ENCODE data around the gene FNDC3B.

Gene FNDC3B

DNA sequence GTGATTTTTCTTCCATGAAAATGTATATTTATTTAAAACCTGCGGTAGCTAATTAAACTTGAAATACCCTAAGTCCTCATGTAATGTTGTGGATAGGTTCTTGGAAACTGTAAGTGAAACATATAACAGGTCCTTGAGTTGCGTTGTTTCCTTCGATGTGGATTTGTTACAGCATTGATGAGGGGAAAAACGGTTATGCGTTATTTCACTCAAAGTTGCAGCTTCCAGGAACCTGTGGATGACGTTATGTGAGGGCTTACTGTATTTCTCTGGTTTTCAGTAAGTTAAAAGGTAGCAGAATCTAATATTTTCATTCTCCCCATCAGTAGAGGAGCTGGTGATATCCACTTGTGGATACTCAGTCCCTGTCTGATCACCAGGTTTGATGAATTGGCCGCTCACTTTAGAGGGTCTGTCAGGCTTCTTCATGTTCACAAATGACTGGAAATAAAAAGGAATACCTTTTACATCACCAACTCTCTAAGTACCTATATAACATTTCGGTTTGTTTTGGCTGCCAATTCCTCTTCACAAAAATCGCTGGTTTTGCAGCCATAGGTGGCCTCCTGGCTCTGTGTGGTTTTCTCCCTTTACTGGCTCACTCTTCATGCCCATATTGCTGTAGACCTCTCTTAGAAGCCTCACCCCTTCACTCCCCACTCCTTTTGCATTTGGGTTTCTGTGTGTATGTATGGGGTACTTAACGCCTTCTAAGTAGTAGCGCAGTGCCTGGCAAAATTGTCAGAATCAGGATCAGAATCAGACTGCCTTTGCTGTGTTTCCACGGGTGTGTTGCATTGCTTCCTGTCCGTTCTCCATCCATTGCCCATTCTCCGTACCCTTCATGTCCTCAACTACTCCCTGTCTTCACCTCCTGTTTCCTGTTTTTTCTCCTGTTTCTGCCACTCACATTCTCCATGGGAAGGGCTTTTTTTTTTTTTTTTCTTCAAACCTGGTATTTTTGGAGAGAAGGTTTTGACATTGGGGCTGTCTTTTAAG, 112.6 kb downstream of the FNDC3B start:
- H3K79me2 ChIP-seq (ENCODE audit: insufficient read depth, low read length): no peaks in the 10 kb centered on the region
- no peaks in the 10 kb centered on the region for H3F3A ChIP-seq (ENCODE audit: insufficient read depth)

DNA sequence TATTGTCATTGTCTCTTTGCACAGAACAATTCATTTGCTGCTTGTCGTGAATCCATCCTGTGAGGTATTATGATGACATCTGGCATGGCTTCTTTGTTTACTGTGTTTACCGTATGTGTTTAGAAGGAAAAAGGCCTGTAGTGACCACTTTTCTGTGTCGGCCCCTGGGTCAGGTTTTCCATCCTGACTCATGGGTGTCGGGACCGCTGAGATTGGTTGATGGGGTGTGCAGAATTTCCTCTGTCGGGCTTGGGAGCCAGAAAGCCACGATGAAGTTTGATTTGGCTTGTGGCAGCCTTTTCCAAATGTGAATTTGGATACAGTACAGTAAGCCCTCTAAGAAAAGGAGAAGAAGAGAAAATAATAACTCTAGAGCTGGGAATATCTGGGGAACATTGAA, 113.5 kb downstream of the FNDC3B start:
- Histone ChIP-seq H3K4me3 (ENCODE audit: insufficient read depth, low read length, poor library complexity, severe bottlenecking) (no peak overlapping the region), H3K79me2 (ENCODE audit: insufficient read depth, low read length) (no peaks in the 10 kb centered on the region), H3F3A (ENCODE audit: insufficient read depth) (no peaks in the 10 kb centered on the region), H3K36me3 (ENCODE audit: low read length) (no peaks in the 10 kb centered on the region), H4K20me1 (ENCODE audit: low read depth, low read length) (no peaks in the 10 kb centered on the region), H3K9ac (ENCODE audit: low read length) (no peak overlapping the region), H3K27ac (ENCODE audit: low read depth, low read length) (no peak overlapping the region), H3K9me2 (replicated peaks; ENCODE audit: insufficient read depth, low read length) (no peaks in the 10 kb centered on the region), H3K4me2 (ENCODE audit: low read depth, low read length, poor library complexity, severe bottlenecking) (no peak overlapping the region), H3K9me3 (ENCODE audit: insufficient read depth, low read length) (no peaks in the 10 kb centered on the region), H3K27me3 (ENCODE audit: low read length) (no peaks in the 10 kb centered on the region), H2AFZ (ENCODE audit: low read depth, low read length, severe bottlenecking) (no peak overlapping the region)
- no peak for TF ChIP-seq EZH2phosphoT487 (conservative IDR thresholded peaks at IDR 0.05; ENCODE audit: low read length)
- TF ChIP-seq, protein P1, sequence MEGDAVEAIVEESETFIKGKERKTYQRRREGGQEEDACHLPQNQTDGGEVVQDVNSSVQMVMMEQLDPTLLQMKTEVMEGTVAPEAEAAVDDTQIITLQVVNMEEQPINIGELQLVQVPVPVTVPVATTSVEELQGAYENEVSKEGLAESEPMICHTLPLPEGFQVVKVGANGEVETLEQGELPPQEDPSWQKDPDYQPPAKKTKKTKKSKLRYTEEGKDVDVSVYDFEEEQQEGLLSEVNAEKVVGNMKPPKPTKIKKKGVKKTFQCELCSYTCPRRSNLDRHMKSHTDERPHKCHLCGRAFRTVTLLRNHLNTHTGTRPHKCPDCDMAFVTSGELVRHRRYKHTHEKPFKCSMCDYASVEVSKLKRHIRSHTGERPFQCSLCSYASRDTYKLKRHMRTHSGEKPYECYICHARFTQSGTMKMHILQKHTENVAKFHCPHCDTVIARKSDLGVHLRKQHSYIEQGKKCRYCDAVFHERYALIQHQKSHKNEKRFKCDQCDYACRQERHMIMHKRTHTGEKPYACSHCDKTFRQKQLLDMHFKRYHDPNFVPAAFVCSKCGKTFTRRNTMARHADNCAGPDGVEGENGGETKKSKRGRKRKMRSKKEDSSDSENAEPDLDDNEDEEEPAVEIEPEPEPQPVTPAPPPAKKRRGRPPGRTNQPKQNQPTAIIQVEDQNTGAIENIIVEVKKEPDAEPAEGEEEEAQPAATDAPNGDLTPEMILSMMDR (IDR thresholded peaks at IDR 0.05; ENCODE audit: insufficient read depth, low read length, poor library complexity, severe bottlenecking): no peak

More for the DNA sequence above, 112.6 kb downstream of the FNDC3B start:
- TF ChIP-seq, protein P1 (IDR thresholded peaks at IDR 0.05; ENCODE audit: insufficient read depth, low read length, poor library complexity, severe bottlenecking): no peak
- no peak for TF ChIP-seq EZH2phosphoT487 (conservative IDR thresholded peaks at IDR 0.05; ENCODE audit: low read length)
- Histone ChIP-seq H3K36me3 (ENCODE audit: low read length) (no peaks in the 10 kb centered on the region), H3K9ac (ENCODE audit: low read length) (no peak overlapping the region), H2AFZ (ENCODE audit: low read depth, low read length, severe bottlenecking) (no peak overlapping the region), H3K27ac (ENCODE audit: low read depth, low read length) (no peak overlapping the region), H3K27me3 (ENCODE audit: low read length) (no peaks in the 10 kb centered on the region), H3K9me2 (replicated peaks; ENCODE audit: insufficient read depth, low read length) (no peaks in the 10 kb centered on the region), H3K4me2 (ENCODE audit: low read depth, low read length, poor library complexity, severe bottlenecking) (no peak overlapping the region), H3K4me3 (ENCODE audit: insufficient read depth, low read length, poor library complexity, severe bottlenecking) (no peak overlapping the region), H3K9me3 (ENCODE audit: insufficient read depth, low read length) (no peaks in the 10 kb centered on the region), H4K20me1 (ENCODE audit: low read depth, low read length) (no peaks in the 10 kb centered on the region)

DNA sequence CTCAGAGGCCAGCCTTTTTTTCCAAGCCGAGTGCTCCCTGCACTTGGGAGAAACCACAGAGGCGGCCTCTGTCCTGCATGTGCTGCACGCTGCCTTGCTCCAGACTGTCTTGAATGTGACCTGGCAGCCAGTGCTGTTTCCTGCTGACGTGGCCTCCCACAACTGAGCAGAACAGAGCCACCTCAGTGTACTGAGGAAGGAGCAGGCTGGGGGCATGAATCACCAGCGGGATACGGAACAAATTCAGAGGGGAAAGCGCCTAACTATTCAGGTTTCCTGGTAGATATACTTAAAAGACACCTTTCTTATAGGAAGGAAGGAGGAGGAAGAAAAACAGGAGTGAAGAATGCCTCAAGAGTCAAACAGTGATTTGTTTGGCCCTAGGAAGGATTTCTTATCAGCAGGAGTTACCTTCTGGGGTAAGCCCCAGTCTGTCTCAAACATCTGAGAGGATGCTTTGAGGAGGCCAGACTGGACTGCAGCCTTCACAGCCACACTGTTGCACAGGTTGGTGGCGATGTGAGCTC, 114.0 kb downstream of the FNDC3B start:
- H3F3A ChIP-seq (ENCODE audit: insufficient read depth): no peaks in the 10 kb centered on the region
- no peak overlapping the region for H3K27ac ChIP-seq (ENCODE audit: low read depth, low read length)
- H3K4me3 ChIP-seq (ENCODE audit: insufficient read depth, low read length, poor library complexity, severe bottlenecking): no peak overlapping the region
- H3K9ac ChIP-seq (ENCODE audit: low read length): no peak overlapping the region
- no peaks in the 10 kb centered on the region for H3K9me2 ChIP-seq (replicated peaks; ENCODE audit: insufficient read depth, low read length)
- no peaks in the 10 kb centered on the region for H3K36me3 ChIP-seq (ENCODE audit: low read length)
- H4K20me1 ChIP-seq (ENCODE audit: low read depth, low read length): no peaks in the 10 kb centered on the region
- no peaks in the 10 kb centered on the region for H3K79me2 ChIP-seq (ENCODE audit: insufficient read depth, low read length)
- TF ChIP-seq, protein P1 (IDR thresholded peaks at IDR 0.05; ENCODE audit: insufficient read depth, low read length, poor library complexity, severe bottlenecking): no peak
- no peak overlapping the region for H2AFZ ChIP-seq (ENCODE audit: low read depth, low read length, severe bottlenecking)
- no peak overlapping the region for H3K4me2 ChIP-seq (ENCODE audit: low read depth, low read length, poor library complexity, severe bottlenecking)
- no peaks in the 10 kb centered on the region for H3K27me3 ChIP-seq (ENCODE audit: low read length)
- no peaks in the 10 kb centered on the region for H3K9me3 ChIP-seq (ENCODE audit: insufficient read depth, low read length)

Data from SU-DHL-6 (cell line).